HG02970 (cell line): ENCODE results near the gene PCGF1.
A peak's percentile ranks its signal among the peaks of the same experiment; 100 is the strongest.

ENCODE experiments used
- ATAC-seq: cut with Tn5 transposase; IDR thresholded peaks from one replicate; pipeline ENCODE4 v1.9.1; 2021; ENCODE audit warnings: mild to moderate bottlenecking, moderate library complexity, moderate number of reproducible peaks; ENCODE audit not compliant: unreplicated experiment, low FRiP score

PCGF1 gene

GRCh38 chr2:74516650-74517049, 9.2 kb upstream of the PCGF1 start:
- ATAC-seq, result no peak

GRCh38 chr2:74515981-74516633, 8.6 kb upstream of the PCGF1 start:
- ATAC-seq, result no peak

GRCh38 chr2:74515271-74515980, 7.9 kb upstream of the PCGF1 start:
- no peak for ATAC-seq

GRCh38 chr2:74514368-74515270, 7.1 kb upstream of the PCGF1 start, which contains the start of gene TLX2:
Gene TLX2 (plus strand): TSS chr2:74514450. CDS start chr2:74514807, 357 bp downstream.
- no peak for ATAC-seq

- ATAC-seq, result no peak
Observed at GRCh38 chr2:74513605-74514367, 6.3 kb upstream of the PCGF1 start.

- ATAC-seq, result no peak
Observed at GRCh38 chr2:74512744-74513604, 5.5 kb upstream of the PCGF1 start.

GRCh38 chr2:74511104-74511989, 3.9 kb upstream of the PCGF1 start:
- no peak for ATAC-seq

GRCh38 chr2:74510272-74510671, 2.8 kb upstream of the PCGF1 start:
- ATAC-seq, result no peak

- peak; percentile 6 for ATAC-seq
Observed at GRCh38 chr2:74507926-74508520, 528 bp upstream of the PCGF1 start.

GRCh38 chr2:74505448-74506246, 1.8 kb downstream of the PCGF1 start:
- ATAC-seq, result no peak

- no peak for ATAC-seq
Observed at GRCh38 chr2:74504591-74504990, 2.9 kb downstream of the PCGF1 start.

GRCh38 chr2:74503506-74504475, 3.7 kb downstream of the PCGF1 start:
- ATAC-seq, result no peak

GRCh38 chr2:74502720-74503505, 4.6 kb downstream of the PCGF1 start:
- ATAC-seq, result no peak

- no peak for ATAC-seq
Observed at GRCh38 chr2:74502147-74502719, 5.3 kb downstream of the PCGF1 start.
